HG02798 (cell line): ENCODE measurements around the gene PIGU.

ENCODE experiments used
- ATAC-seq: cut with Tn5 transposase; IDR thresholded peaks from one replicate; pipeline ENCODE4 v1.9.1; 2021; ENCODE audit warnings: mild to moderate bottlenecking; ENCODE audit not compliant: unreplicated experiment, poor library complexity

The PIGU gene

DNA sequence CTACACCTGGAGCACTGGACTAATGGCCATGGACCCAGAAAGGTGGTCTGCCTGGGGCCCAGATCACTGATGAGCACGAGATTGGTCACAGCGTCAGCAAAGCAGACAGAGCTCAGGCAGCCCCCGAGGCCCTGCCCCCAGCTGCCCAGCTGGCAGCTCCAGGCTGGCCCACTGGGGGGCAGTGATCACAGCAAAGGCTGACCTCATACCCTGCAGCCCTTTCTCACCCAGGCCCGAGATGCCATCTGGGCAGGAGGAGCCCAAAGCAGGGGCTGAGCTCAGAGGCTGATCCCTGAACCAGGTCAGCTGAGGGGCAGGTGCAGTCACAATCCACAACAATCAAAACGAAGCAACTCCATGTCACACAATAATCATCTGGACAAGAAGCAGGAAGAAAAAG, 114.3 kb downstream of the PIGU start:
- no peak for ATAC-seq

DNA sequence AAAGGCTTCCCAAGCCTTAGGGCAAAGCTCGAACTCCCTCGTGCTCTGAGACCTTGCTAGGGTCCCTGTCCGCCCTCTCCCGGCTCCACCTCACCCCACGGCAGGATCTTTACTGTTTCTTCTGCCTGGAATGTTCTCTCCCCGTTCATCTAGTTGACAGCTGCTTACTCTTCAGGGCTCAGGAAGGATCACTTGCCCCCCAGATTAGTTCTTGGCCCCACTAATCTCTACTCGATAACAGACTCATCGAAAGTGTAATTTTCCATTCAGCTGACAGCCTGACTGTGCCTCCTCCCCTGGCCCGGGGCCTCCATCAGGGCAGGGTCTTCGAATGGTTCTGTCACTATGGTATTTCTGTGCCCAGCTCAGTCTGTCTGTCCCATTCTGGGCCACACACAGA, 115.2 kb downstream of the PIGU start:
- ATAC-seq = no peak

DNA sequence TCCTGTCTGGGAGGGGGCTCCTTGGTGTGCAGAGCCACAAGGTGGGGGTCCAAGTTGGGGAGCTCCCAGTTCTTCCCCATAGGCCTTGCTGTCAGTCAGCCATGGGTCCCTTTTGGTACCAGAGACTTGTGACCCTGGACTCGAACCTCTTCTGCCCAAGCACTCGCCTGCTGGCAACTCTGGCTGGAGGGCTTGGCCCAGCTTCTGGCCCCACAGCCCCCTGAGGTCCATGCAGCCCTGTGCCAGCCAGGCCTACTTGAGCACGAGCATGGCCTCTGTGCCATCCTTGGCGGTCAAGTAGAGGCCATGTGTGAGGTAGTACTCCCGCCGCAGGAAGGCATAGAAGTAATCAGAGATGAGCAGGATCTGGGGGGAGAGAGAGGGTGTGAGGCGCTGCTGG, 116.3 kb downstream of the PIGU start:
- ATAC-seq = no peak

DNA sequence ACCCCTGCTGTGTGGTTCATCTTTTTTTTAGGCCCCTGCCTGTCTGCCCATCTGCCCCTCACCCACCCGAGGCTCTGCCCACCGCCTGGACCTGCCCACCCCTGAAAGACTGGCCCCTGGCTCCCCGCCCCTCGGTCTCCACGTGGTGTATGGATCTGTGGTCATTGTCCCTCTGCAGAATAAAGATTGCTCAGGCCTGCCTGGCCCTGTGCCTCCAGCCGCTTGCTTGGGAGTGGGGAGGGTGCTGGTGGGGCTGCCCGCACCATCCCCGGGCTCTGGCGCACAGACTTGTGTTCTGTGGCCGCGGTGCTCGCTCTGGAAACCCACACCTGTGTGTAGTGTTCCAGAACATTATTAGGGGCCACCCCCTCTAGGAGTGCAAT, 116.8 kb downstream of the PIGU start:
- ATAC-seq = no peak

DNA sequence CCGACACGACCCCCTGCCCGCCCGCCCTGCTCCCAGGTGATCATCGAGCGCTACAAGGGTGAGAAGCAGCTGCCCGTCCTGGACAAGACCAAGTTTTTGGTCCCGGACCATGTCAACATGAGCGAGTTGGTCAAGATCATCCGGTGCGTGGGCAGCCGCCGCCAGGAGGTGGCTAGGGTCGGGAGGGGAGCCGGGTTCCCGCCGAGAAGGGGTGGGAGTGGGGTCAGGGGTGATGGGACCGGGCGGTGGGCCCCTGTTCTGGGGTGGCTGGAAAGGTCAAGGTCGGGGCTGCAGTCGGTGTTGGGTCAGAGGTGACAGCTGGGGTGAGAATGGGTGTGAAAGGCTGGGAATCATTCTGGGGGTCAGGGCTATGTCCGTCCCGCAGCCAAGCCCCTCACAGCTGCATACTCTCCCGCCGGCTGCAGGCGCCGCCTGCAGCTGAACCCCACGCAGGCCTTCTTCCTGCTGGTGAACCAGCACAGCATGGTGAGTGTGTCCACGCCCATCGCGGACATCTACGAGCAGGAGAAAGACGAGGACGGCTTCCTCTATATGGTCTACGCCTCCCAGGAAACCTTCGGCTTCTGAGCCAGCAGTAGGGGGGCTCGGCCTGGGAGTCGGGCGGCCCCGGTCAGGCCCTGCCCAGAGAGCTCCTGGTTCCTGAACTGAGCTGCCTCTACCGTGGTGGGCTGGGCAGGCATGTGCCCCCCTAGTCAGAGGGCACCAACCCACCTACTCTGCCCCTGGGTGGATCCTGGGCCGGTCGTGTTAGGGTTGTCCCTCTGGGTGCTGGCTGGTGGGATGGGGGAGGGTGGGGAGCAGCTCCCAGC, 117.4 kb downstream of the PIGU start:
- ATAC-seq = no peak

DNA sequence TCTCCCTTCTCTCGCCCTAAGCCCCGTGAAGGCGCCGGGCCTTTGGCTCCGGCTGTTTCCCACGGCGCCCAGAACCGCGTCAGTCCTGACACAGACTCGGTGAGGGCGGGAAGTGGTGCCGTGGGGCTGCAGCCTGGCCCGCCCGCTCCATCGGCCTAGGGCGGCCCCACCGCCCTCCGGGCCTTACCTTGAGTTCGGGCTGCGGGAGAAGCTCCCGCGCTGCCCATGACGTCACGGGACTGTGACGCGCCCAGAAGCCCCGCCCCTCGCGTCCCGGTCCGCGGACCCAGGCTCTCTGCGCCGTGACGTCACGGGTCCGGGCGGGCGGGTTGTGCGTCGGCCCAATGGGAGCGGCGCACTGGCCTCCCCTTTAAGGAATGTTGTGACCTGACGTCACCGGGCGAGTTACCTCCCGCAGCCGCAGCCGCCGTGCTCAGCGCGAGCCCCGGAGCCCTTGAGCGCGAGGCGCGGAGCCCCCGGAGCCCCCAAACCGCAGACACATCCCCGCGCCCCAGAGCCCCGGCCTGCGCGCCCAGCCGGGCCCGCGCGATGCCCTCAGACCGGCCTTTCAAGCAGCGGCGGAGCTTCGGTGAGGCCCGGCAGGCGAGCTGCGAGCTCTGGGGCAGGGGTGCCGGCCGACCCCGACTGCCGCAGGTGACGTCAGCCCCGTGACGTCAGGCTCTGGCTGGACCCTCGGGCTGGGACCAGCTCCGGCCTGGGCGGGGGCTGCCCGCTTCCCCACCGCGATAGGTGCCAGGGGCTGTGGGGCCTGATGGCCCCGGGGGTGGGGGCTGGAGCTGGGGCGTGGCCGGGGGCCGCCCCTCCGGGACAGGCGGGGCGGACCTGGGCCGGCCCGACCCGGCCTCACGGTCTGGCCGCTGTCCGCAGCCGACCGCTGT, 118.3 kb downstream of the PIGU start, which contains the start of gene MAP1LC3A:
TSS of gene MAP1LC3A (plus strand) at position 399 of the 899 bp plus-strand sequence. CDS start at position 550, 151 bp downstream.
- peak; percentile 72 for ATAC-seq

DNA sequence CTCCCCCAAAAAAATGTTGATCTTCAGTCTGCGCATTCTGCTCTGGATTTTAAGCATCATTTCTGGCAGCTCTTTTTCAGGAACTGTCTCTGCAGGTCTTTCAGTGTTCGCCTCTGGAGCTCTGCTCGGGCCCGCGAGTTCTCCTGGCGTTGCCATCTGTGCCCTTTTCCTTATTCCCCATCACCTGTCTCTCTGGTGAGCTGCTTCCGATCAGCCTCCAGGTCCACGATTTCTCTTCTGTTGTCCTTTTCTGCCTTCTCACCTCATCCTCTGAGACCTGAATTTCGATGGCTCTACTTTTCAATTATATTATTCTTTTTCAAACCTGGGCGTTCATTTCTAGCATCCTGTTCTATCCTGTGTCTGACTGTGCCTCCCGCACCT, 119.0 kb downstream of the PIGU start:
- ATAC-seq = no peak

DNA sequence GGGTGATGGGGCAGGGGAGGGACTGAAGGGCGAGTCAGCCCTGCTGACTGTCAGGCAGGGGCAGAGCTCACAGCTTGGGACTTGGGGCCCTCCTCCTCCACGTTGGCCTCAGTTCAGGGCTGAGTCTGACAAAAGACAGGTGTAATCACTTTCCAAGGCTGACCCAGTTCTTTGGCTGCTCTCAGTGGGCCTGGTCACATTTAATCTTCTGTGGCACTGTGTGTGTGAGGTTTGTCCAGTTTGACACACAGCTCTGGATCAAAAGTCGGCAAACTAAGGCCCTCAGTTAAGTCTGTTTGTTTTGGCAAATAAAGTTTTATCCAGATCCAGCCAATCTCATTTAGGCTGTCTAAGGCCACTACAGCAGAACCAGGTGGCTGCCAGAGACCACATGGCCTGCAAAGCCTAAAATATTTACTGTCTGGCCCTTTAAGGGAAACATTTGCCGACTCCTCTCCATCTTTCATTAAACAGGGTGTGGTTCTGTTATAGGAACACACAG, 123.5 kb downstream of the PIGU start:
- no peak for ATAC-seq

DNA sequence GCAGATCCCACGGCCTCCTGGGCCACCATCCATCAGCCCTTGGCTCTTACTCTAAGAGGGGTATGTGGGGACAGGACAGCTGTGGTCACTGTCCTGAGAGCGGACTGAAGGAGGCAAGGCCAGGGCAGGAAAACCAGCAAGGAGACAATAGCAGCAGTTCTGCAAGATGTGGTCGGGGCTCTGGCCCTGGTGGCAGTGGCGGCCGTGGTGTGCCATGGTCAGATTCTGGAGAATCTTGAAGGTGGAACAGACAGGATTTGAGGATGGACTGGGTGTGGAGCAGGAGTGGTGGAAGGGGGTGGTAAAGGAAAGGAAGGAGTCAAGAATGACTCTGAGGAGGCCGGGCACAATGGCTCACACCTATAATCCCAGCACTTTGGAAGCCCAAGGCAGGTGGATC, 124.3 kb downstream of the PIGU start:
- no peak for ATAC-seq

DNA sequence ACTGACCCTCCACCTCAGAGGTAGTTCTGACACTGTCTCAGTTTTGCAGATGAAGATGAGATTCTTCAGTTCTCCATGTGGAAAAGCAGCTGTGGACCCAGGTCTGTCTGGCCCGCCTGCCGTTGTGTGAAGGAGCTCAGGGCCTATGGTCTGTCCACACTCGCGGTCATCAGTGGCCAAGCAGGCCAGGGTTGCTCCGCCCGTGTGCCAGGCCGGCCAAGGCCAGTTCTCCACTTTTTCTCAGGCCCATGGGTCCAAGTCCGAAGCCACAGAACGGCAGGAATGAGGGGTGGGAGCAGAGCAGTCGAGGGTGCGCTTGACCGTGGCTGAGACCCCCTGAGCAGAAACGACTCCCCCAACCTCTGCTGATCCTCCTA, 127.0 kb downstream of the PIGU start:
- no peak for ATAC-seq

DNA sequence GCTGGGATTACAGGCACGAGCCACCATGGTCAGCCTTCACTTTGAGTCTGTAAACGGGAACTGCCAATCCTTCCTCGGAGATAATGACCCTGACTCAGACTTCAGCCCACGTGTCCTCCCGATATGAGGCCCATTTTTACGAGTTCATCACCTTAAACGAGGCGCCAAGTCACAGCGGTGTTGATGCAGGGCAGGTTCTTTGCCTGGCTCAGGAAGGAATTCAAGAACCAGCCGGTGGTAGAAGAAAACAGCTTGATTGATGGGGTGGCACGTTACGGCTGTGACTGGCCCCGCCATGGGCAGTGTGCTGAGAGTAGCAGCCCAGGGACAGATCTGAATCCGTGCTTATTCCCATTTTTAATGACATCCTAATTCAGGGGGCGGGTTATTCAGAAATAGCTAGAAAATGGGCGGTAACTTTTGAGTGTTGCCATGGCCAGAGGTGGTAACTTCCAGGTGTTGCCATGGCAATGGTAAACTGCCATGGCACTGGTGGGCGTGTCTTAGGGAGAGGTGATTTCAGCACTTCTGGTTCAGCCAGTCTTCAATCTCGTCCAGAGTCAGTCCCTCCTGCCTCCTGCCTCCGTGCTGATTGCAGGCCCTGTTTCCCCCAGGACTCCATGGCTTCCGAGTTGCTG, 127.5 kb downstream of the PIGU start:
- no peak for ATAC-seq

DNA sequence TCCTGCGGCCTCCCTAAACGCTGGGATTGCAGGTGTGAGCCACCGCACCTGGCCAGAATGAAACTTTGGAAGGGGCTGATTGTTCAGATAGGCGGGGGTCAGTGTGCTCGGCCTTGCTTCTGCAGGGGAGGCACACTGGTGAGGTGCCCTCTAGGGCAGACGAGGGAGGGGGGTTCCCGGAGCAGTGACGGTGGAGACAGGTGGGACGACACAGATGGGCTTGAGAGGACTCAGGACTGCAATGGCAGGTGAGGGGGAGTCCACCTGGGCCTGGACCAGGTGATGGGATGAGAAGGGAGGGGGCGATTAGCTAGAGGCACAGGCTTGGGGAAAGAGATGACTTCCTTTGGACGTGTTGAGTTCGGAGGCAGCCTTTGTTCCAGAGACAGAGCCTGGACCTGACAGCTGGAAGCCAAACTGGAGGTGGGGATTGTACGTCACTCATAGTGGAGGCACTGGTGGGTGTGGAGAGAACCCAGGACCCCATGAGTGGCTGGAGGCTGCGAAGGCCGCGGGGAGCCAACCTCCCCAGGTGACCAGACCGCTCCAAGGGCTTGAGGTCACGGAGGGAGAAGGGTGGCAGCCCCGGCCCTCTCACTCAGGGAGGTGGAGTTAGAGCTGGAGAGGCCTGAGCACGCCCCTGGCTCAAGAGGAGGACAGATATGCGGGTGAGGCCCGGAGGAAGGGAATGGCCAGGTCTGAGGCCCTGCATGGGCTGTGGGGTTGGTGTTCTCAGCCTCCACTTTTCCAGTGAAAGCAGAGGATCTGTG, 128.9 kb downstream of the PIGU start:
- no peak for ATAC-seq

DNA sequence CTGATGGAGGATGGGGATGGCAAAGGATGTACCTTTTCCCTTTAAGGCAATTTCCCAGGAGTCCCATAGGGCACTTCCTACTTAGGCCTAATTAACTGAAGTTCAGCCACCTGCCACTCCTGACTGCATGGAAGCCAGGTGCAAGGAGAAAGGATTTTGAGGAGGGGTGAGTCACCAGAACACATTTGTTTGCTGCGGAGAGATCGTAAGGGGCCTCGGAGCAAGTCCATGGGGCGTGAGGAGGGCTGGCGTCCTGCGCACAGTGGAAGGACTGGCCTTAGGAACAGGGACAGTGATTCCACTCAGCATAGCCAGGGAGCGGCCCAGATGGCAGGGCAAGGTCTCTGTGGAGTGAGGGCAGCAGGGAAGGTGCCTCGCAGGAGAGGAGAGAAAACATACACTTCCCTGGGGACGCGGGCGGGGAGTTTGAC, 130.1 kb downstream of the PIGU start:
- no peak for ATAC-seq

DNA sequence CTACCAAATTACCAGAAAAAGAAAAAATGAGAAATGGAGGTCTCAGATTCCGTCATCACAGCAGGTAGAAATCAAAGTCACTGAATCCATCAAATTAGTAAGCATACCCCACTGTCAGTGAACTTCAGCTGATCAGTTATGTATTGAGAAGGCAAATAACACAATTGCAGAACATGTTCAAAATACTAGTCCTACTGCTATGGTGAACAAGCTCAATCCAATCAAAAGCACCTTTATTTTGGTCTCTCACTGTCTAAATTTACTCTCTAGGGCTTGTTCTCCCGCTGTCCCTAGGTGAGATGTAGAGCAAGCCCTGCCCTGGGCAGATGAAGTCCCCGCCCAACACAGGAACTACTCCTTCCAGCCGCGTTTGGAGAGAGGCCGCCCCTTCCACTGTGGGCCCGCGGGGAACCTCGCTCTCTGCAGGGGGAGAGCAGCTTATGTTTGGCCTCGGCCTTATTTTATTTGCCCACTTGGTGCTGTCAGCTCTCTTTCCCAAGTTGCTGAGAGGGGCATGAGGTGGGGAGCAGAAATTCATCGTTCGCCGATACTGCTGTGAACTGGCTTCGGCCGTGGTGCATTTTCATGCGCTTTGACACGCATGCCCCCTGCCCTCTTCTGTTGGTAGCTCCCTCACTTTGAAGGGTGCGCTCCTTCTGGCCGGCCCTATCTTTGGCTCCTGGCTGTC, 132.6 kb downstream of the PIGU start:
- no peak for ATAC-seq

DNA sequence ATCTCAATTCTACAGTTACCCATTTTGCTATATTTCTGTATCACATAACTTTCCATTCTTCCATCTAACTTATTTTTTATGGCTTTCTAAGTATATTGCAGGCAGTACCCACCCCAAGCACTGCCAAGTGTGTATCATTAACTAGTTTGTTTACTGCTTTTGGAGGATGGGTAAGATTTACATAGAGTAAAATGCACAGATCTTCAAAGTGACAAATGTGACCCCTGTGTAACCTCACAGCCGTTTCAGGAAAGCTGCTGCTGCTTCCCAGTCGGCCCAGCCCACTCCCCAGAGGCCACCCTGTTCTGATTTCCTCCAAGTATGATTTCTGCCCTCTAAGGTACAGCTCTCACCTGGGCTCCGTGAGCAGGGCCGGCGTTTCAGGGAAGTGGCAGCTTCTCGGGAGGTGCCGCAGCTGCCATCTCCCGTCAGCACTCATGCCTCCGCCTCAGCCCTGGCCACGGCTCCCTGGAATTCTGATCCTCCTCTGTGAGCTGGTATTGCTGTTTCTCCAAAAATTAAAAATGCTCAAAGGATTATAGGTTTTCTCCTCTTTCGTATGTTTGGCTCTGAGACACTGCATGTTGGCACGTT, 133.3 kb downstream of the PIGU start:
- no peak for ATAC-seq

DNA sequence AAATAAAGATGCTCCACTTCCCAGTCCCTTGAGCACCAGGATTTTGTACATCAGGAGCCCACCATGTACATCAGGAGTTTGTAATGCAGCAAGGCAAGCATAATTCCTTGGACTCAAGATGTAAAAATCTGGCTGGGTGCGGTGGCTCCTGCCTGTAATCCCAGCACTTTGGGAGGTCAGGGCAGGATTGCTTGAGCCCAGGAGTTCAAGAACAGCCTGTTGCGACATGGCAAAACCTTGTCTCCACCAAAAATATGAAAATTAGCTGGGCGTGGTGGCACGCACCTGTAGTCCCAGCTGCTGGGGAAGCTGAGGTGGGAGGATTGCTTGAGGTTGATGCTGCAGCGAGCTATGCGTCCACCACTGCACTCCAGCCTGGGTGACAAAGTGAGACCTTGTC, 134.5 kb downstream of the PIGU start:
- no peak for ATAC-seq

DNA sequence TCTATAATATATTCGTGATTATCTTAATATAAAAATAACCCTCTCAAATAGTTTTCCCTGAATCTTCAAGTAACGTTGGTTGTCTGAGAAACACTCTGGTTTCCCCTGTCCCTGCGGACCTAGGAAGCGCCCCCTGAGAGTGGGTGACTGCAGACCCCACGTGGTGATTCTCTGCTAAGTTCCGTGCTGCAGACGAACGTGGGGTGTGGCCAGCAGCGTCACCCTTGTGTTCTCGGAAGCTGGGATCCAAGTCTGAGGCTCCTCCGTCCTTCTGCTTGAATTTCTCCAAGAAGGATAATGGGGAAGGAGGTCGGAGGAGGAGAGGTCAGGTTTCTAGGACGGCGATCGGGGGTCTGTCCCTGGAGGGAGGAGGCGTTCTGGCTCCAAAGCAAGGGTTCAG, 135.0 kb downstream of the PIGU start:
- ATAC-seq = no peak

DNA sequence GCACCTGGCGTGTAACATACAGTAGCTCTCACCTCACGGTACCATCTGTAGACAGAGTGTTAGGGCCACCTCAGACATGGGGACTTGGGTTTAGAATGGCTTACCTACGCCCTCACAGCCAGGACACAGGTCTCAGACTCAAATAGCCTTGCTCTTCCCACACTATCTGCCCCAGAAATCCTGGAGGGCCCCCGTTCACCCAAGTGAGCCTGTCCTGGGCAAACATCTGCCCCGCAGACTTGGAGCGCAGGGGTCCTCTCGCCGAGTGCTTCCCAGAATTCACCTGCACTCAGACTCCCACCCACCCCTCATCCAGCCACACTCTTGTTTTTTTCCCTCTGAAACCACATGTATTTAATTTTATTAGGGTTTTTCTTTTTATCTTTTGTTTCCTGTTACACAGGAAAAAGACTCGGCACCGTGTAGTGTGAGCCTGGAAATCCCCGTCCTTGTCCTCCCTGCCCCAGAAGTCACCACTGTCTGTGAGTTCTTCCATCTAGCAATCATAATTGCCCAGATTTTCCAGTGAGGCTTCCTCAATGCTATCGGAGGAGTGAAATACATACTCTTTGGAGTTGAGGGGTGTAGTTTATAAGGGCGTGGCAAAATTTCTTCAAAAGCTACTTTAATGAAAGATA, 135.5 kb downstream of the PIGU start:
- no peak for ATAC-seq
